ENCODE results near the gene OR10A7.
"Not testable (repeated sequence)": the region's sequence is repeated elsewhere in the genome, so short reads cannot be mapped to it uniquely, and the experiment has no call there.

OR10A7 gene

GRCh38 chr12:55220725-55221124, at the start of gene OR10A7:
Gene OR10A7 (plus strand): TSS chr12:55221025. CDS start chr12:55221025, 0 bp downstream.
- DNase-seq, result no peak

GRCh38 chr12:55171445-55171844, 49.4 kb upstream of the OR10A7 start:
- no peak for DNase-seq

- not testable (repeated sequence) for DNase-seq
Observed at GRCh38 chr12:55171846-55172245, 49.0 kb upstream of the OR10A7 start.

- no peak for DNase-seq
Observed at GRCh38 chr12:55172686-55173085, 48.1 kb upstream of the OR10A7 start.

- no peak for DNase-seq
Observed at GRCh38 chr12:55173456-55173855, 47.4 kb upstream of the OR10A7 start.

- DNase-seq, result no peak
Observed at GRCh38 chr12:55188573-55188972, 32.3 kb upstream of the OR10A7 start.

GRCh38 chr12:55188974-55189556, 31.8 kb upstream of the OR10A7 start:
- DNase-seq, result peak; percentile 52 to 92 (median 91)

GRCh38 chr12:55194382-55194781, 26.4 kb upstream of the OR10A7 start:
- no peak for DNase-seq

GRCh38 chr12:55226523-55226922, 5.7 kb downstream of the OR10A7 start:
- DNase-seq, result no peak

GRCh38 chr12:55227643-55228042, 6.8 kb downstream of the OR10A7 start:
- DNase-seq, result no peak

GRCh38 chr12:55244309-55244708, 23.5 kb downstream of the OR10A7 start, which contains the start of gene OR6C74:
Gene OR6C74 (plus strand): TSS chr12:55244609. CDS start chr12:55247288, 2,679 bp downstream.
- DNase-seq, result no peak

GRCh38 chr12:55246159-55246558, 25.3 kb downstream of the OR10A7 start:
- no peak for DNase-seq

GRCh38 chr12:55250944-55251343, 30.1 kb downstream of the OR10A7 start:
- no peak for DNase-seq

- DNase-seq, result no peak
Observed at GRCh38 chr12:55253281-55253680, 32.5 kb downstream of the OR10A7 start.

- DNase-seq, result no peak
Observed at GRCh38 chr12:55256831-55257230, 36.0 kb downstream of the OR10A7 start.

GRCh38 chr12:55258303-55258702, 37.5 kb downstream of the OR10A7 start:
- DNase-seq, result no peak
